Measurements from ENCODE around the gene ZDHHC11B. TPM values are rescaled to one million over a fixed set of nuclear protein-coding genes. Genes with fewer than 3 reads are reported as not detected.
"Not testable (repeated sequence)": the region's sequence is repeated elsewhere in the genome, so short reads cannot be mapped to it uniquely, and the experiment has no call there.

The ZDHHC11B gene
- total RNA-seq, 1 experiment from 2014 or later: 1.4 TPM

- not testable (repeated sequence) for H3K4me3 Mint-ChIP-seq; H3K9me3 Mint-ChIP-seq; H3T11ph ChIP-seq (ENCODE audit: low read length); H3K27ac Mint-ChIP-seq; H3K27ac ChIP-seq (ENCODE audit: insufficient read length, low read depth, low read length); H2BK5ac ChIP-seq (ENCODE audit: insufficient read length, low read length); H2AFZ ChIP-seq (ENCODE audit: low read length); H3K4me1 ChIP-seq (ENCODE audit: insufficient read depth, low read length); H4K20me1 ChIP-seq (ENCODE audit: control insufficient read depth, insufficient read depth, insufficient read length); H3K4me2 ChIP-seq (ENCODE audit: insufficient read depth, insufficient read length, low read length); H3K4ac ChIP-seq (ENCODE audit: low read depth, low read length); H3K18ac ChIP-seq (ENCODE audit: insufficient read length, low read depth, low read length); H4K91ac ChIP-seq (ENCODE audit: insufficient read length, low read depth, low read length); H2BK15ac ChIP-seq (ENCODE audit: low read depth, low read length); H2AK5ac ChIP-seq (ENCODE audit: insufficient read length, low read length); H4K8ac ChIP-seq (replicated peaks; ENCODE audit: insufficient read length, low read depth, low read length); H2BK12ac ChIP-seq (ENCODE audit: insufficient read length, low read depth, low read length); H3K27me3 ChIP-seq (ENCODE audit: insufficient read depth, low read length); H4K5ac ChIP-seq (ENCODE audit: insufficient read length, low read depth, low read length); H3K23me2 ChIP-seq (ENCODE audit: insufficient read length, low read depth, low read length, poor library complexity, severe bottlenecking); DNase-seq; H3K14ac ChIP-seq (ENCODE audit: insufficient read depth, low read length); H3K79me2 ChIP-seq (ENCODE audit: insufficient read depth, low read length); H3K79me1 ChIP-seq (ENCODE audit: insufficient read depth, low read depth, low read length, poor library complexity, severe bottlenecking); H3K4me1 Mint-ChIP-seq; H3K9ac ChIP-seq (ENCODE audit: extremely low read depth, insufficient read length, low read length); H3K56ac ChIP-seq (ENCODE audit: insufficient read length, low read depth, low read length); H3K23ac ChIP-seq (ENCODE audit: insufficient read length, low read depth, low read length); H3K36me3 Mint-ChIP-seq (ENCODE audit: insufficient read depth in 1 of 3, low read depth in 3 of 3); H2BK20ac ChIP-seq (ENCODE audit: low read depth, low read length, poor library complexity, severe bottlenecking); H2BK120ac ChIP-seq (ENCODE audit: low read depth, low read length, poor library complexity, severe bottlenecking); H3K9me3 ChIP-seq (ENCODE audit: control insufficient read depth, low read depth, low read length)
- no CpG with 5 or more reads among the region's 12 CpGs for WGBS (ENCODE audit: extremely low coverage, insufficient read length, low lambda C conversion rate)
- H3K27me3 Mint-ChIP-seq (ENCODE audit: low read depth): peaks cover 18% of the 10 kb centered on the region
Measured at GRCh38 chr5:782356-782755, 2.2 kb downstream of the ZDHHC11B start.

- H3K27ac Mint-ChIP-seq; H3K27me3 ChIP-seq (ENCODE audit: insufficient read depth, low read length); H3K9me3 ChIP-seq (ENCODE audit: control insufficient read depth, low read depth, low read length); H2BK5ac ChIP-seq (ENCODE audit: insufficient read length, low read length); H3K4ac ChIP-seq (ENCODE audit: low read depth, low read length); H3K4me2 ChIP-seq (ENCODE audit: insufficient read depth, insufficient read length, low read length); H2BK20ac ChIP-seq (ENCODE audit: low read depth, low read length, poor library complexity, severe bottlenecking); H3K23me2 ChIP-seq (ENCODE audit: insufficient read length, low read depth, low read length, poor library complexity, severe bottlenecking); H3K4me3 Mint-ChIP-seq; H4K5ac ChIP-seq (ENCODE audit: insufficient read length, low read depth, low read length); H3K4me1 Mint-ChIP-seq; H2AK5ac ChIP-seq (ENCODE audit: insufficient read length, low read length); DNase-seq; H3K79me2 ChIP-seq (ENCODE audit: insufficient read depth, low read length); H3K27ac ChIP-seq (ENCODE audit: insufficient read length, low read depth, low read length); H3K36me3 Mint-ChIP-seq (ENCODE audit: insufficient read depth in 1 of 3, low read depth in 3 of 3); H2BK12ac ChIP-seq (ENCODE audit: insufficient read length, low read depth, low read length); H4K91ac ChIP-seq (ENCODE audit: insufficient read length, low read depth, low read length); H3K9me3 Mint-ChIP-seq; H3K18ac ChIP-seq (ENCODE audit: insufficient read length, low read depth, low read length); H4K8ac ChIP-seq (replicated peaks; ENCODE audit: insufficient read length, low read depth, low read length); H3K14ac ChIP-seq (ENCODE audit: insufficient read depth, low read length); H2BK15ac ChIP-seq (ENCODE audit: low read depth, low read length); H4K20me1 ChIP-seq (ENCODE audit: control insufficient read depth, insufficient read depth, insufficient read length); H3T11ph ChIP-seq (ENCODE audit: low read length); H2BK120ac ChIP-seq (ENCODE audit: low read depth, low read length, poor library complexity, severe bottlenecking); H3K4me1 ChIP-seq (ENCODE audit: insufficient read depth, low read length); H3K23ac ChIP-seq (ENCODE audit: insufficient read length, low read depth, low read length); H3K56ac ChIP-seq (ENCODE audit: insufficient read length, low read depth, low read length); H3K9ac ChIP-seq (ENCODE audit: extremely low read depth, insufficient read length, low read length); H3K79me1 ChIP-seq (ENCODE audit: insufficient read depth, low read depth, low read length, poor library complexity, severe bottlenecking); H2AFZ ChIP-seq (ENCODE audit: low read length): not testable (repeated sequence)
- no CpG with 5 or more reads among the region's 17 CpGs for WGBS (ENCODE audit: extremely low coverage, insufficient read length, low lambda C conversion rate)
- peaks cover 24% of the 10 kb centered on the region for H3K27me3 Mint-ChIP-seq (ENCODE audit: low read depth)
Measured at GRCh38 chr5:780571-780970, 4.0 kb downstream of the ZDHHC11B start.
